ENCODE data around the gene SULT2B1.
"Not testable (repeated sequence)": the region's sequence is repeated elsewhere in the genome, so short reads cannot be mapped to it uniquely, and the experiment has no call there.

Gene SULT2B1

DNA sequence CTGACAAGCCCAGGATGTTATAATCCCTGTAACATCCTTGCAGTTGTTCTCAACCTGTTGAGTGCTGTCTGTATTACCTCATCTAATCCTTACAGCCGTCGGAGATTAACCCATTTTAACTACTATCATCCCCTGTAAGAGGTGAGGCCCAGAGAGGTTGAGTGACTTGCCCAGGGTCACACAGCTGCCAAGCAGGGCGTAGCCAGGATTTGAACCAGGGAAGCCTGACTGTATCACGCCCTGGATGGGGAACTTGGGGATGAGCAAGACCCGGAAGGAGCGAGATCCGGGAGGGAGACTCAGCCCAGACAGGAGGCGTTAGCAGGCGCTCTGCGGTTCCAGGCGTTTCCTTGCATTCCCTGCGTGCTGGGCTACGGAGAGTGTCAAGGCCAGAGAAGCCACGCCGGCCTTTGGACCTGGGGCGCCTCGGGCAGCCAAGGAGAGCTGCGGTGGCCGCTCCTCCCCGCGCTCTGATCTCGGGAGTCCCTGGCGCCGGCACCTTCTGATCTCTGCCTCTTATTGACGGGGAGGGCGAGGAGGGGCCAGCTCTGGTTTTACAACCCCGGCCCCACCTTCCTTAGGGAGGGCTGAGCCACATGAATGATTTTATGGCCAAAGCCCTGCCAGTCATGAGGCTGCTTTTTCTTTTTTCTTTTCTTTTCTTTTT, 6.2 kb downstream of the SULT2B1 start:
- TF ChIP-seq ZNF274 (IDR thresholded peaks at IDR 0.05; ENCODE audit: low read depth, low read length), result no peak
- no peak overlapping the region for H3K4me3 ChIP-seq (ENCODE audit: low read length)

DNA sequence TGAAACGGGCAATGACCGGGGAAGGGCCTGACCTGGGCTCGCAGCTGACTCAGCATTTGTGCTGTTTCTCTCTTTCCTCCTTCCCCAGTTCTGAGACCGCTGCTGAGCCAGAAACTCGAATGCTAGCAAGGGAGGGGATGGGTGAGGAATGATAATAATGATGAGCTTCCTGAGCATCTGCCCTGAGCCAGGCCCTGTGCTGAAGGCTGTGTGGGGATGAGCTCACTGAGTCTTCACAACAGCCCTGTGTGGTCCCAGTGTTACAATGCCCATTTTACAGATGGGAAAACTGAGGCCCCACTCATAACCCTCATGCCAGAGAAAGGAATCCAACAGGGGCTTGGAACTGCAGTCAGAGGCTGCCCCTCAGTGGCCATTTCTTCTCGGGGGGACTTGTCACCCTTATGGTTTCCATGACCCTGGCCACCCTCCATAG, 8.1 kb downstream of the SULT2B1 start:
- H3K4me3 ChIP-seq (ENCODE audit: low read length), result no peak overlapping the region

DNA sequence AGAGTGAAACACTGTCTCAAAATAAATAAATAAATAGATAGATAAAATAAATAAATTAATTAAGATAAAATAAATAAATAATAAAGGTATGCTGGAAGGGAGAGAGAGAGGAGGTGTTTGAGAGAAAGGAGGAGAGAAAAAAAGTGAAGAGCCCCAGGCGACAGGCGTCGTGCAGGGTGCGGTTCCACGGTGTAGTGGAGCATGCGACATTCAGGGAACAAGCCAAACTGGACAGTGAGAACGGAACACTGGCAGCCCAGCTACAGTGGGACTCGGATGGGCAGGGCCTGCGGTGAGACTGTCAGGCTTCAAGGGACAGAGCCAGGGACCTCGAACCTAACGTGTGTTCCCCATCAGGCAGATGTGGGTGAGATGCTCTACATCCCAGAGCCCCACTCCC, 9.4 kb downstream of the SULT2B1 start:
- no peak for TF ChIP-seq ZNF274 (IDR thresholded peaks at IDR 0.05; ENCODE audit: low read depth, low read length)
- H3K4me3 ChIP-seq (ENCODE audit: low read length), result no peak overlapping the region

More for the DNA sequence above, 8.1 kb downstream of the SULT2B1 start:
- no peak for TF ChIP-seq ZNF274 (IDR thresholded peaks at IDR 0.05; ENCODE audit: low read depth, low read length)

DNA sequence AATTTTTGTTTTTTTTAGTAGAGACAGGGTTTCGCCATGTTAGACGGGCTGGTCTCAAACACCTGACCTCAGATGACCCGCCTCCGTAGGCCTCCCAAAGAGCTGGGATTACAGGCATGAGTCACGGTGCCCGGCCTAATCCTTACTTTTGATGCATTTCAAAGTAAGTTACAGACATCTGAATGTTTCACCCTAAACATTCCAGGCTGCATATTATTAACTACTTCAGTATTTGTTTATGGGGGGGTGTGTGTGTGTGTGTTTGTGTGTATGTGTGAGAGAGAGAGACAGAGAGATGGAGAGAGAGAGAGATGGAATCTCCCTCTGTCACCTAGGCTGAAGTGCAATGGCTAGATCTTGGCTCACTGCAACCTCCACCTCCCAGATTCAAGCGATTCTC, 13.1 kb downstream of the SULT2B1 start:
- TF ChIP-seq ZNF274 (IDR thresholded peaks at IDR 0.05; ENCODE audit: low read depth, low read length), result no peak

DNA sequence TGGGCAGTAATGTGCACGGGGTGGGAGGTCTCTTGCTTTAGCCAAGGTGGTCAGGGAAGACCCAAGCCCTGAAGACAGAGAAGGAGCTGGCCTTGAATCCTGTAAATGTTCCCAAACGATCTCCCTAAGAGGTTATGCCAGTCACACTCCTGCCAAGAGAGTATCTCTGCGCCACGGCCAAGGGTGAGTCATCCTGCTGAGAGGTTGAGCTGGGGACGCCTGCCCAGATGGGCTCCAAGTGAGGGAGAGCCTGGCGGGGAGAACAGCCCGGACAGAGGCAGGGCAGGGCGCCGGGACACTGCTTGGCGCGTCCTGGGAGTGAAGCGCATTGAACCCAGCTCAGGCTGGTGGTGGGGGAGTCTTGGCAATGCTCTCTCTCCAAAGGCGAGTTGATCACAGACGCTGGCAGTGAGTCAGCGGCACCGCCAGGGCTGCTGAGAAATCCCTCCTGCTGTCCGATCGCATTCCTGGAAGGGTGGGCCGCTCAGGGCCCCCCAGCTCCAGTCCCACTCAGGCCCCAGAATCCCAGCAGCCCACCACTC, 16.4 kb downstream of the SULT2B1 start:
- TF ChIP-seq ZNF274 (IDR thresholded peaks at IDR 0.05; ENCODE audit: low read depth, low read length), result no peak
- H3K4me3 ChIP-seq (ENCODE audit: low read length), result no peak overlapping the region

More for the DNA sequence above, 13.1 kb downstream of the SULT2B1 start:
- H3K4me3 ChIP-seq (ENCODE audit: low read length), result no peak overlapping the region

DNA sequence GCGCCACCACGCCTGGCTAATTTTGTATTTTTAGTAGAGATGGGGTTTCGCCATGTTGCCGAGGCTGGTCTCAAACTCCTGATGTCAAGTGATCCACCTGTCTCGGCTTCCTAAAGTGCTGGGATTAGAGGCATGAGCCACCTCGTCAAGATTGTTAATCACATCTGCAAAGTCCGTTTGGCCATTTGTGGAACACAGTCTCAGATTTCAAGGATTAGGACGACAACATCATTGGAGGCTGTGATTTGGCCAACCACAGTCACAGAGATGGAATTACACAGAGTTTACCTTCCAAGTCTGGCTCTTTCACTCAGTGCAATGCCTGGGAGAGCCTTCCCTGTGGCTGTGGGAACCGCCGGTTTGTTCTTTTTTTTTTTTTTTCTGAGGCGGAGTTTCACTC, 17.8 kb downstream of the SULT2B1 start:
- no peak overlapping the region for H3K4me3 ChIP-seq (ENCODE audit: low read length)
- TF ChIP-seq ZNF274 (IDR thresholded peaks at IDR 0.05; ENCODE audit: low read depth, low read length), result no peak

DNA sequence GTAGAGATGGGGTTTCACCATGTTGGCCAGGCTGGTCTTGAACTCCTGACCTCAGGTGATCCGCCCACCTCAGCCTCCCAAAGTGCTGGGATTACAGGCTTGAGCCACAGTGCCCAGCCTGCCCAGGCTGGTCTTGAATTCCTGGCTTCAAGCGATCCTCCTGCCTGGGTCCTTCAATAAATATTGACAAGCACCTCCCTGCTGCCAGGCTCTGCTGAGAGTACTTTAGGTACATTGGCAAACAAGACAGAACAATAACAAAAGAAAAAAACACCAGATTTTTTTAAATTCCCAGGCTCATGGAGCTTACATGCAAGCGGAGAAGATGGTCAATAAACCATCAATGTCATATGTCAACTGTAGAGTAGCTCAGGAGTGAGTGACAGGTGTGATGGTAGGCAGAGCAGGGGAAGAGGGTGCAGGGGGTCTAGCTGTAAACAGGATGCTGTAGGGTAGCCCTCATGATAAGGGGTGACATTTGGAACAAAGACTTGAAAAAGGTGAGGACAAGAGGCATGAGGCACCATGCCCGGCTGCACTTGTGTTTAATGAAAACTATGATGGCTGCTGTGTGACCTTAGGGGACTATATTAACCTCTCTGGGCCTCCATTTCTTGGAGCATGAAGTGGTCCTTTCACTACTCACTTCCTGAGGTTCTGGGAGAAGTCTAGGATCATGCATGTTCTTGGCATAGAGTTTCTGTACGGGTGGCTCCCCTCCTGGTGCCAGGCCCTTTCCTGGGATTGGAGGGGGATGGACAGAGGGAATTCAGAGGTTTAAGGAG, 19.6 kb downstream of the SULT2B1 start:
- TF ChIP-seq ZNF274 (IDR thresholded peaks at IDR 0.05; ENCODE audit: low read depth, low read length), result no peak
- no peak overlapping the region for H3K4me3 ChIP-seq (ENCODE audit: low read length)

DNA sequence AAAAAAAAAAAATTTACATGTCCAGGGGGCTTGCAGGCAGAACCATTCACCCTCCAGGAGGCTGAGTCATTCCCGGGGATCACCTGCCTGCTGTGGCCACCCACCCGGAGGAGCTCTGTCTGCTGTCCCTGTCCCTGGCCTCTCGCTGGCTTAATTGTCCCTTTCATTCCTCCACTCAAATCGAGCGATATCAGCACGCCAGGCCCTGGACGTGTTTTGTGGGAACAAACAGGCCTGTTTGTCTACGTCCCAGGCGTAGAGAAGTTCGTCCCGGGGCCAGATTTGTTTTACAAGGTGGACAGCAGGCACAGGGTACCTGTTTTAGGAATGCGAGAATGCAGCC, 21.2 kb downstream of the SULT2B1 start:
- H3K4me3 ChIP-seq (ENCODE audit: low read length), result no peak overlapping the region
- no peak for TF ChIP-seq ZNF274 (IDR thresholded peaks at IDR 0.05; ENCODE audit: low read depth, low read length)

DNA sequence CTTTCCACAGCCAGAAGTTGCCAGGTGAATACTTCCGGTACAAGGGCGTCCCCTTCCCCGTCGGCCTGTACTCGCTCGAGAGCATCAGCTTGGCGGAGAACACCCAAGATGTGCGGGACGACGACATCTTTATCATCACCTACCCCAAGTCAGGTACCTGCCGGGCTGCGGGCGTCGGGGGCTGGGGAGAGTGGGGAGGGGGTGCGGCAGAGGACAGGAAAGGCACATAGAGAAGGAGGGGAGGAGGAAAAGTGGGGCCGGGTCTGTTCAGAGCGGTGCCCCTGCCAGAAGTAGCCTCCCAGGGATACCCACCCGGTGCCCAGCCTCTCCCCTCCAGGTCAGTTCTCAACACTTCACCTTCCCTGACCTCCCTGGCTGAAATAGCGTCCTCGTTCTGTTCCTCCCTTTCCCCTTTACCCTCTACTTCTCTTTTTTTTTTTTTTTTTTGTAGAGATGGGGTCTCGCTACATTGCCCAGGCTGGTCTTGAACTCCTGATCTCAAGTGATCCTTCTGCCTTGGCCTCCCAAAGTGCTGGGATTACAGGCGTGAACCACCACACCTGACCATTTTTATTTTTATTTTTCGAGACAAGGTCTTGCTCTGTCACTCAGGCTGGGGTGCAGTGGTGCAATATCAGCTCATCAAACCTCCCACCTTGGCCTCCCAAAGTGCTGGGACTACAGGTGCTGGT, 24.1 kb downstream of the SULT2B1 start:
- TF ChIP-seq ZNF274 (IDR thresholded peaks at IDR 0.05; ENCODE audit: low read depth, low read length), result no peak
- H3K4me3 ChIP-seq (ENCODE audit: low read length), result no peak overlapping the region

DNA sequence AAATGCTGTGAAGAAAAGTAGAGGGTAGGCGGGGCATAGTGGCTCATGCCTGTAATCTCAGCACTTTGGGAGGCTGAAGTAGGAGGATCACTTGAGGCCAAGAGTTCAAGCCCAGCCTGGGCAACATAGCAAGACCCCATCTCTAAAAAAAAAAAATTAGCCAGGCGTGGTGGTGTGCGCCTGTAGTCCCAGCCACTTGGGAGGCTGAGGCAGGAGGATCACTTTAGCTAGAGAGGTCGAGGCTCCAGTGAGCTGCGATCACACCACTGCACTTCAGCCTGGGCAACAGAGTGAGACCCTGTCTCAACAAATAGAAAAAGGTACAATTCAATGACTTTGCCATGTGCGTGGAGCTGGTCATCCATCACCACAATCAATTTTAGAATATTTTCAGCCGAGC, 25.9 kb downstream of the SULT2B1 start:
- not testable (repeated sequence) for H3K4me3 ChIP-seq (ENCODE audit: low read length)

DNA sequence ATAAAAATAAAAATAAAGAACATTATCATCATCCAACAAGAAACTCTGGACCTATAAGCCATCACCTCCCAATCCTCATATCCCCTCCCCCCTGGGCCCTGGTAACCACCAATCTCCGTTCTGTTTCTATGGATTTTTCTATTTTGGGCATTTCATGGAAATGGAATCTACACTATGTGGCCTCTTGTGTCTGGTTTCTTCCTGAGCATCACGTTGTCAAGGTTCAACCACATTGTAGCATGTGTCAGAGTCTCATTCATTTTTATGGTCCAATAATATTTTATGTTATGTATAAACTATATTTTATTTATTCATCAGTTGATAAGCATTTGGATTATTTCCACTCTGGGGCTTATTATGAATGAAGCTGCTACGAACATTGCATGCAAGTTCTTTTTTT, 26.9 kb downstream of the SULT2B1 start:
- no peak overlapping the region for H3K4me3 ChIP-seq (ENCODE audit: low read length)
- TF ChIP-seq ZNF274 (IDR thresholded peaks at IDR 0.05; ENCODE audit: low read depth, low read length), result no peak

DNA sequence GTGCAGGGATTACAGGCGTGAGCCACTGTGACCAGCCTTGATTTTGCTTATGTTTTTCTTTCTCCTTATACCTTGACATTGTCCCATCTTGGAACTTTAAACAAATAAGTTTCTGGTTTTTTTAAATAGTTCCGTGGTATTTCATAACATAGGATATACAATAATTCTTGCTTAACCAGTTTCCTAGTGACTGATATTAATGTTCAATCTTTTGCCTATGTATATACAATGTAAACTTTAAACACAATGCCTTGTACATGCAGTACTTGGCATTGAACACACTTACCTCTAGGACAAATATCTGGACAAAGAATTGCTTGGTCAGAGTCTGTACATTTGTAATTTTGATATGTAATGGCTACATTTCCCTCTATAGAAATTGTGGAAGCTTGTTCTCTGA, 30.2 kb downstream of the SULT2B1 start:
- H3K4me3 ChIP-seq (ENCODE audit: low read length), result no peak overlapping the region
- TF ChIP-seq ZNF274 (IDR thresholded peaks at IDR 0.05; ENCODE audit: low read depth, low read length), result no peak

DNA sequence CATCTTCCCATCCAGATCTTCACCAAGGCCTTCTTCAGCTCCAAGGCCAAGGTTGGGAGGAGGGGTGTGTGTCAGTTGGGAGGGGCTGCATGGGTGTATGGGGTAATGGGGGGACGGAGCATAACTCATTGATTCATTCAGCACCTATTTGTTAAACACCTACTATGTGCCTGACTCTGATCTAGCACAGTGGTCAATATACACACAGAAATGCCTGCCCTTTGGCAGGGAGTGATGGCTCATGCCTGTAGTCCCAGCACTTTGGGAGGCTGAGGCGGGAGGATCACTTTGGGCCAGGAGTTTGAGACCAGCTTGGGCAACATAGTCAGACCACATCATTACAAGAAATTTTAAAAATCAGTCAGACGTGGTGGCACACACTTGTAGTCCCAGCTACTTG, 35.4 kb downstream of the SULT2B1 start:
- TF ChIP-seq ZNF274 (IDR thresholded peaks at IDR 0.05; ENCODE audit: low read depth, low read length), result no peak
- H3K4me3 ChIP-seq (ENCODE audit: low read length), result no peak overlapping the region

DNA sequence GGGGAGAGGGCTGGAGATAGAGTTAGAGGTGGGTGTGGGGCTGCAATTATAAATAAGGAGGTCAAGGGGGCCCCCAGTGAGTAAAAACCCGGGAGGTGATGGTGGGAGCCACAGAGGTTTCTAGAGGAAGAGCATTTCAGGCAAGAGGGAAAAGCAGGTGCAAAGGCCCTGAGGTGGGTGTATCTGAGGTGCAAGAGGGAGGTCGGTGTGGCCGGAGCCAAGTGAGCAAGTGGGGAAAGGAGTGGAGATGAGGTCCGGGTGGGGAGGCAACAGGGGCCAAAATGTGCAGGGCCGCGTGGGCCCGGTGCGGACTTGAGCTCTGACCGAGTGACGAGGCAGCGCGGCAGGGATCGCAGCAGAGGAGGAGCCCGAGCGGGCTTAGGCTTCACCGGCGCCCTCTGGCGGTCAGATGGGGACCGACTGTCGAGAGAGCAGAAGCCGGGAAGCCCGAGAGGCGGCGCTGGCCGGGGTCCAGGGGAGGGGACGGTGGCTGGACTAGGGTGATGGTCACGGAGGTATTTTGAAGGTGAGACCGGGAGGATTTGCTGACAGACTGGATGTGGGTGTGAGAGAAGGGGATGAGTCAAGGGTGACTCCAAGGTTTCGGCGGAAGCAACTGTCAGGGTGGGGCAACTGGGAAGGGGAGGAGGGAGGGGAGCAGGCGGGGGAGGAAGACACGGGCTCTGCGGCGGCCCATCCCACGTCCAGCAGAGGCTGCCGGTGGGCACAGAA, 36.9 kb downstream of the SULT2B1 start:
- H3K4me3 ChIP-seq (ENCODE audit: low read length), result no peak overlapping the region
- no peak for TF ChIP-seq ZNF274 (IDR thresholded peaks at IDR 0.05; ENCODE audit: low read depth, low read length)

Measured in GM08714 (cell line).